HL-60 (cell line): ENCODE measurements around the gene KLHL42.

Source experiments
- CTCF ChIP-seq: IDR thresholded peaks from one replicate; pipeline ENCODE4 v1.5.1; 2011; ENCODE audit warnings: low read length, control low read depth, inconsistent platforms; ENCODE audit not compliant: insufficient read depth
- GABPA ChIP-seq: IDR thresholded peaks from 2 replicates; pipeline ENCODE4 v1.6.1; 2012; ENCODE audit warnings: low read depth
- POLR2AphosphoS5 ChIP-seq: IDR thresholded peaks from 2 replicates; pipeline ENCODE4 v1.6.1; 2012; ENCODE audit warnings: low read depth
- SPI1 ChIP-seq: IDR thresholded peaks from 2 replicates; pipeline ENCODE4 v1.6.1; 2012; ENCODE audit warnings: low read depth, mild to moderate bottlenecking, borderline replicate concordance
- TF ChIP-seq, protein P1 (sequence below): IDR thresholded peaks from 2 replicates; pipeline ENCODE4 v1.6.1; 2012; ENCODE audit warnings: low read depth; ENCODE audit not compliant: insufficient replicate concordance

- no peak for TF ChIP-seq CTCF
- no peak for TF ChIP-seq POLR2AphosphoS5
- no peak for TF ChIP-seq SPI1
- TF ChIP-seq, protein P1, sequence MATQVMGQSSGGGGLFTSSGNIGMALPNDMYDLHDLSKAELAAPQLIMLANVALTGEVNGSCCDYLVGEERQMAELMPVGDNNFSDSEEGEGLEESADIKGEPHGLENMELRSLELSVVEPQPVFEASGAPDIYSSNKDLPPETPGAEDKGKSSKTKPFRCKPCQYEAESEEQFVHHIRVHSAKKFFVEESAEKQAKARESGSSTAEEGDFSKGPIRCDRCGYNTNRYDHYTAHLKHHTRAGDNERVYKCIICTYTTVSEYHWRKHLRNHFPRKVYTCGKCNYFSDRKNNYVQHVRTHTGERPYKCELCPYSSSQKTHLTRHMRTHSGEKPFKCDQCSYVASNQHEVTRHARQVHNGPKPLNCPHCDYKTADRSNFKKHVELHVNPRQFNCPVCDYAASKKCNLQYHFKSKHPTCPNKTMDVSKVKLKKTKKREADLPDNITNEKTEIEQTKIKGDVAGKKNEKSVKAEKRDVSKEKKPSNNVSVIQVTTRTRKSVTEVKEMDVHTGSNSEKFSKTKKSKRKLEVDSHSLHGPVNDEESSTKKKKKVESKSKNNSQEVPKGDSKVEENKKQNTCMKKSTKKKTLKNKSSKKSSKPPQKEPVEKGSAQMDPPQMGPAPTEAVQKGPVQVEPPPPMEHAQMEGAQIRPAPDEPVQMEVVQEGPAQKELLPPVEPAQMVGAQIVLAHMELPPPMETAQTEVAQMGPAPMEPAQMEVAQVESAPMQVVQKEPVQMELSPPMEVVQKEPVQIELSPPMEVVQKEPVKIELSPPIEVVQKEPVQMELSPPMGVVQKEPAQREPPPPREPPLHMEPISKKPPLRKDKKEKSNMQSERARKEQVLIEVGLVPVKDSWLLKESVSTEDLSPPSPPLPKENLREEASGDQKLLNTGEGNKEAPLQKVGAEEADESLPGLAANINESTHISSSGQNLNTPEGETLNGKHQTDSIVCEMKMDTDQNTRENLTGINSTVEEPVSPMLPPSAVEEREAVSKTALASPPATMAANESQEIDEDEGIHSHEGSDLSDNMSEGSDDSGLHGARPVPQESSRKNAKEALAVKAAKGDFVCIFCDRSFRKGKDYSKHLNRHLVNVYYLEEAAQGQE, result no peak
- no peak for TF ChIP-seq GABPA
Measured at GRCh38 chr12:27838543-27839185, 58.6 kb downstream of the KLHL42 start.
